Ovary (tissue), 3 donors: ENCODE data around the gene TRAF3.

Source experiments
- EP300 ChIP-seq: sonication (generic); formaldehyde crosslinking; IDR thresholded peaks from one replicate; pipeline ENCODE4 v1.6.1; 2017; ENCODE audit warnings: antibody characterized with exemption
- POLR2A ChIP-seq: fragments of 450-650 bp; IDR thresholded peaks from one replicate; pipeline ENCODE4 v1.6.1; 2017; ENCODE audit warnings: antibody characterized with exemption, mild to moderate bottlenecking, moderate library complexity
- TF ChIP-seq, protein P1 (sequence below), 3 donors: fragments of 450-650 bp in 2 of 3; fragments of 200-600 bp in 1 of 3; IDR thresholded peaks; one replicate each; pipeline versions ENCODE4 v1.5.1 to v1.8.0; 2016 to 2022; ENCODE audit warnings: antibody characterized with exemption in 3 of 3, mild to moderate bottlenecking in 1 of 3
- donor health status: DM: no; HTN: no; CAD: no.

DNA sequence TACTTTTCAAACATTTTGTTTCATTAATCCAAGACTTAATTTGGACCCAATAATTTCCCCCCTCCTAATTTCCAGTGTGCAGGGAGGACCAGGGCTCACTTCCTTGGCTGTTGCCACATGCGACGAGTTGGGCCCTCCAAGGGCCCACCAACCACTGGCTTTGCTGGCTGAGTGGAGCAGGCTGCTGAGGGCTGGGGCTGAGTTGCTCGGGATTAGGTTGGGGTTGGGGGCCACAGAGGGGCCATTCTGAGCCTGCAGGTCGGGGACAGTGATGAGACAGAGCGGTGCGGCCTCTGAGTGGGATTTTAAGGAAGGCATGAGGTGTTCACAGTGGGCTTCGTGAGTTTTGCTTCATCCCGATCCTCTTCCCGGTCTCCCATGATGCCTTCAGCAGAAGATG lies 6.1 kb upstream of the TRAF3 start:
- TF ChIP-seq POLR2A (no peak), EP300 (no peak)
- TF ChIP-seq, protein P1, sequence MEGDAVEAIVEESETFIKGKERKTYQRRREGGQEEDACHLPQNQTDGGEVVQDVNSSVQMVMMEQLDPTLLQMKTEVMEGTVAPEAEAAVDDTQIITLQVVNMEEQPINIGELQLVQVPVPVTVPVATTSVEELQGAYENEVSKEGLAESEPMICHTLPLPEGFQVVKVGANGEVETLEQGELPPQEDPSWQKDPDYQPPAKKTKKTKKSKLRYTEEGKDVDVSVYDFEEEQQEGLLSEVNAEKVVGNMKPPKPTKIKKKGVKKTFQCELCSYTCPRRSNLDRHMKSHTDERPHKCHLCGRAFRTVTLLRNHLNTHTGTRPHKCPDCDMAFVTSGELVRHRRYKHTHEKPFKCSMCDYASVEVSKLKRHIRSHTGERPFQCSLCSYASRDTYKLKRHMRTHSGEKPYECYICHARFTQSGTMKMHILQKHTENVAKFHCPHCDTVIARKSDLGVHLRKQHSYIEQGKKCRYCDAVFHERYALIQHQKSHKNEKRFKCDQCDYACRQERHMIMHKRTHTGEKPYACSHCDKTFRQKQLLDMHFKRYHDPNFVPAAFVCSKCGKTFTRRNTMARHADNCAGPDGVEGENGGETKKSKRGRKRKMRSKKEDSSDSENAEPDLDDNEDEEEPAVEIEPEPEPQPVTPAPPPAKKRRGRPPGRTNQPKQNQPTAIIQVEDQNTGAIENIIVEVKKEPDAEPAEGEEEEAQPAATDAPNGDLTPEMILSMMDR (IDR thresholded peaks at IDR 0.05): no peak
